K562 (cell line): Measurements from ENCODE around the gene RYR1.
"Not testable (repeated sequence)": the region's sequence is repeated elsewhere in the genome, so short reads cannot be mapped to it uniquely, and the experiment has no call there.

Experiments
- CHD1 ChIP-seq: fragments of 200-600 bp; sonication (generic); IDR thresholded peaks from one replicate; pipeline ENCODE4 v1.6.1; 2012; ENCODE audit warnings: mild to moderate bottlenecking, moderate library complexity, low read length, inconsistent platforms
- LEF1 ChIP-seq: fragments of 450-650 bp; IDR thresholded peaks from 2 replicates; pipeline ENCODE4 v1.6.1; 2016; ENCODE audit warnings: mild to moderate bottlenecking
- SNRNP70 ChIP-seq: fragments of 200-400 bp; formaldehyde crosslinking; optimal IDR thresholded peaks from 2 replicates; pipeline ENCODE3; 2017; ENCODE audit warnings: low read depth, low read length
- SRF ChIP-seq, 2 experiments: fragments of 250-450, 450-650 bp in 1 of 2; sonication (Bioruptor Pico) in 1 of 2; sonication (generic) in 1 of 2; formaldehyde crosslinking; IDR thresholded peaks; 2 replicates each; pipeline versions ENCODE4 v1.5.0 to v1.5.1; 2020 to 2022; ENCODE audit warnings: mild to moderate bottlenecking in 1 of 2, missing genetic modification reagents in 1 of 2
- ZNF644 ChIP-seq: fragments of 200-800 bp; sonication (Bioruptor generic); IDR thresholded peaks from 2 replicates; pipeline ENCODE4 v1.6.1; 2016; ENCODE audit warnings: low read depth, missing genetic modification characterization, missing compliant biosample characterization
- ZZZ3 ChIP-seq: fragments of 450-650 bp; IDR thresholded peaks from 2 replicates; pipeline ENCODE4 v1.6.1; 2016; ENCODE audit warnings: antibody characterized with exemption, mild to moderate bottlenecking, moderate library complexity

- TF ChIP-seq ZNF644 (tag); SRF (CRISPR knock-in tag; IDR thresholded peaks at IDR 0.05); SNRNP70; LEF1; CHD1; ZZZ3: not testable (repeated sequence)
Observed at GRCh38 chr19:38472725-38473124, 39.2 kb downstream of the RYR1 start.
